Measurements from ENCODE around the gene RBM19.

The RBM19 gene

DNA sequence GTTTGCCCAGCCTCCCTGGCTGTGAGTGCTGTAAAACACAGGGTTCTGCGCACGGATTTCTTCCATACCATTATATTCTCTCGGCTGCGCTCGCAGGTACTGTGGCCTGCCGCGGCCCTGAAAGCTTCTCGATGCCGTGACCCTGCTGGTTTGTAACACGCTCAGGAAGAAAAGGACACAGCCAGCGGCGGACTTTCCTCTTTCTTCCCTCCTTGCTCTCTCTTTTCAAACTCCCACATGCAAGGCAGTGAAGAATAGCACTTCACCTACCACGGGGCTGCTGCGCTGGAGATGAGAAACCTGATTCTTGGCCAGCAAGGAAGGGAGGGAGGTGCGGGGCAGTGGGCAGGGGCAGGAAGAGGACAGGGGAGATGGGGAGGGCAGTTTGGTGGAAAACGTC is 130.2 kb downstream of the RBM19 start:
- H3K27me3 ChIP-seq (ENCODE audit: control insufficient read depth, low read length): no peaks in the 10 kb centered on the region
- H3K79me2 ChIP-seq (ENCODE audit: control insufficient read depth, low read length): no peaks in the 10 kb centered on the region
- H3K4me2 ChIP-seq (ENCODE audit: low read length): no peak overlapping the region
- no peaks in the 10 kb centered on the region for H3K9me3 ChIP-seq (ENCODE audit: control insufficient read depth, insufficient read depth, low read length)
- H4K20me1 ChIP-seq (ENCODE audit: control insufficient read depth, insufficient read depth, low read depth, low read length): no peaks in the 10 kb centered on the region
- TF ChIP-seq, protein P1, sequence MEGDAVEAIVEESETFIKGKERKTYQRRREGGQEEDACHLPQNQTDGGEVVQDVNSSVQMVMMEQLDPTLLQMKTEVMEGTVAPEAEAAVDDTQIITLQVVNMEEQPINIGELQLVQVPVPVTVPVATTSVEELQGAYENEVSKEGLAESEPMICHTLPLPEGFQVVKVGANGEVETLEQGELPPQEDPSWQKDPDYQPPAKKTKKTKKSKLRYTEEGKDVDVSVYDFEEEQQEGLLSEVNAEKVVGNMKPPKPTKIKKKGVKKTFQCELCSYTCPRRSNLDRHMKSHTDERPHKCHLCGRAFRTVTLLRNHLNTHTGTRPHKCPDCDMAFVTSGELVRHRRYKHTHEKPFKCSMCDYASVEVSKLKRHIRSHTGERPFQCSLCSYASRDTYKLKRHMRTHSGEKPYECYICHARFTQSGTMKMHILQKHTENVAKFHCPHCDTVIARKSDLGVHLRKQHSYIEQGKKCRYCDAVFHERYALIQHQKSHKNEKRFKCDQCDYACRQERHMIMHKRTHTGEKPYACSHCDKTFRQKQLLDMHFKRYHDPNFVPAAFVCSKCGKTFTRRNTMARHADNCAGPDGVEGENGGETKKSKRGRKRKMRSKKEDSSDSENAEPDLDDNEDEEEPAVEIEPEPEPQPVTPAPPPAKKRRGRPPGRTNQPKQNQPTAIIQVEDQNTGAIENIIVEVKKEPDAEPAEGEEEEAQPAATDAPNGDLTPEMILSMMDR (IDR thresholded peaks at IDR 0.05; ENCODE audit: low read depth, low read length, poor library complexity, severe bottlenecking): no peak
- TF ChIP-seq EZH2phosphoT487 (IDR thresholded peaks at IDR 0.05; ENCODE audit: borderline replicate concordance, low read length): no peak
- no peaks in the 10 kb centered on the region for H3K9me2 ChIP-seq (replicated peaks; ENCODE audit: control insufficient read depth, low read length)
- no peak overlapping the region for H3K4me3 ChIP-seq (ENCODE audit: low read length)
- no peaks in the 10 kb centered on the region for H3K36me3 ChIP-seq (ENCODE audit: control insufficient read depth, low read length)
- peaks cover 11% of the 10 kb centered on the region for H3K4me1 ChIP-seq (ENCODE audit: control insufficient read depth, low read length)
- H3F3A ChIP-seq (ENCODE audit: control insufficient read depth, insufficient read depth): no peaks in the 10 kb centered on the region
- no peak overlapping the region for H3K27ac ChIP-seq (ENCODE audit: low read depth, low read length)

DNA sequence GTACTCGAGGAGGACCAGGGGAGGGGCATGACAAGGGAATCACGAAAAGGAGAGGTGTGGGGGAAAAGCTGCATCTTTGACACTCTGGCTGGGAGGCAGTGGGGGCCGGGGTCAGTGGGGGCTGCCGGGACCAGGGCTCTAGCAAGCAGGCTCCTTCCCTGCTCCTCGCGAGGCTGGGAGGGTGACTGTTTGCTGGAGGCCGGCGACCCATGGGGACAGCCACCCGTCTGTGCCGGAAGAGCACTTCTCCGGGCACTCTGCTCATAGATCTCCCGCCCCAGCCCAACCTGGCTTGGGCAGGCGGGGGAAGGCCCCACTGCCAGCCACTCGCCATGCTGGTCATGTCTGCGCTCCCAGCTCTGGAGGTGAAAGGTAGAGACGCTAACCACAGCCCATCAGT is 130.7 kb downstream of the RBM19 start:
- H3K9me2 ChIP-seq (replicated peaks; ENCODE audit: control insufficient read depth, low read length): no peaks in the 10 kb centered on the region
- no peaks in the 10 kb centered on the region for H3F3A ChIP-seq (ENCODE audit: control insufficient read depth, insufficient read depth)
- no peaks in the 10 kb centered on the region for H3K36me3 ChIP-seq (ENCODE audit: control insufficient read depth, low read length)
- TF ChIP-seq, protein P1 (IDR thresholded peaks at IDR 0.05; ENCODE audit: low read depth, low read length, poor library complexity, severe bottlenecking): no peak
- no peak for TF ChIP-seq EZH2phosphoT487 (IDR thresholded peaks at IDR 0.05; ENCODE audit: borderline replicate concordance, low read length)
- H3K27ac ChIP-seq (ENCODE audit: low read depth, low read length): no peak overlapping the region
- no peaks in the 10 kb centered on the region for H3K27me3 ChIP-seq (ENCODE audit: control insufficient read depth, low read length)
- H3K4me2 ChIP-seq (ENCODE audit: low read length): no peak overlapping the region
- no peak overlapping the region for H3K4me3 ChIP-seq (ENCODE audit: low read length)
- H3K9me3 ChIP-seq (ENCODE audit: control insufficient read depth, insufficient read depth, low read length): no peaks in the 10 kb centered on the region
- no peaks in the 10 kb centered on the region for H3K79me2 ChIP-seq (ENCODE audit: control insufficient read depth, low read length)
- H3K4me1 ChIP-seq (ENCODE audit: control insufficient read depth, low read length): peaks cover 11% of the 10 kb centered on the region
- H4K20me1 ChIP-seq (ENCODE audit: control insufficient read depth, insufficient read depth, low read depth, low read length): no peaks in the 10 kb centered on the region

DNA sequence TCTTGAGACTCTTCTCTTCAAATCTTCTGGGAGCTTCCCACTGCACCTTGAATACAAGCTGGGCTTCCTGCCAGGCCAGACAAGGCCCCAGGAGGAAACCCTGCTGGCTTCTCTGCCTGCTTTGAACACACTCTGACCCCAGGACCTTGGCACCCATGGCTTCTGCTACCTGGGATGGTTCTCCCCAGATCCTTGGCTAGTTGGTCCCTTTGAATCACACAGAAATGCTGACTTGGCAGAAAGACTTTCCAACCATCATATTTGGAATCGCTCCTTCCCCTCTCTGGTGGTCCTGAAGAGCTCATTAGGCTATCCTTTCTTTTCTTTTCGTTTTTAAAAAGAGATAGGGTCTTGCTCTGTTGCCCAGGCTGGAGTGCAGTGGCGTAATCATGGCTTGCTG is 132.7 kb downstream of the RBM19 start:
- TF ChIP-seq, protein P1 (IDR thresholded peaks at IDR 0.05; ENCODE audit: low read depth, low read length, poor library complexity, severe bottlenecking): no peak
- TF ChIP-seq EZH2phosphoT487 (IDR thresholded peaks at IDR 0.05; ENCODE audit: borderline replicate concordance, low read length): no peak
- Histone ChIP-seq H3K4me1 (ENCODE audit: control insufficient read depth, low read length) (peaks cover 11% of the 10 kb centered on the region), H4K20me1 (ENCODE audit: control insufficient read depth, insufficient read depth, low read depth, low read length) (no peaks in the 10 kb centered on the region), H3K27ac (ENCODE audit: low read depth, low read length) (no peak overlapping the region), H3K79me2 (ENCODE audit: control insufficient read depth, low read length) (no peaks in the 10 kb centered on the region), H3K4me2 (ENCODE audit: low read length) (no peak overlapping the region), H3K36me3 (ENCODE audit: control insufficient read depth, low read length) (no peaks in the 10 kb centered on the region), H3K4me3 (ENCODE audit: low read length) (no peak overlapping the region), H3K9me3 (ENCODE audit: control insufficient read depth, insufficient read depth, low read length) (no peaks in the 10 kb centered on the region), H3K9me2 (replicated peaks; ENCODE audit: control insufficient read depth, low read length) (no peaks in the 10 kb centered on the region), H3K27me3 (ENCODE audit: control insufficient read depth, low read length) (no peaks in the 10 kb centered on the region), H3F3A (ENCODE audit: control insufficient read depth, insufficient read depth) (no peaks in the 10 kb centered on the region)

DNA sequence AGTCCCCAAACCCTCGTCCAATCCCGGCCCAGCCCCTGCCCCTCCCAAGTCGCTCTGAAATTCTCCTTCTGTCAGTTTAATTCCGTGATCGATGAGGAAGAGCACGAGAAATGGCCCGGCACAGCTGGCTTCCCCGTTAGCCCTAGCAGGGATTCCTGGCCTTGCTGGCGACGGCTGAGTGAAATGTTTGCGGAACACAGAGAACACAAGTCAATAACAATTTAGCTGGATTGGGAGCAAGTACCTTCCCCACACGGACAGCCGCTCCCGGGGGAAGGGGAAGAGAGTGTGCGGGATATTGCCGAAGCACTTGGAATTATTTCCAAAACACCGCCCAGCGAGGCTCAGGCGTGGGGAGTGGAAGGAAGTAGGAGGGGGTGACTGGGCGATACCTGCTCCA is 134.6 kb downstream of the RBM19 start:
- Histone ChIP-seq H3F3A (ENCODE audit: control insufficient read depth, insufficient read depth) (no peaks in the 10 kb centered on the region), H3K36me3 (ENCODE audit: control insufficient read depth, low read length) (no peaks in the 10 kb centered on the region), H3K9me3 (ENCODE audit: control insufficient read depth, insufficient read depth, low read length) (no peaks in the 10 kb centered on the region), H3K9me2 (replicated peaks; ENCODE audit: control insufficient read depth, low read length) (no peaks in the 10 kb centered on the region), H3K27me3 (ENCODE audit: control insufficient read depth, low read length) (no peaks in the 10 kb centered on the region), H3K4me3 (ENCODE audit: low read length) (no peak overlapping the region), H3K4me2 (ENCODE audit: low read length) (no peak overlapping the region), H3K79me2 (ENCODE audit: control insufficient read depth, low read length) (no peaks in the 10 kb centered on the region), H3K27ac (ENCODE audit: low read depth, low read length) (no peak overlapping the region), H4K20me1 (ENCODE audit: control insufficient read depth, insufficient read depth, low read depth, low read length) (no peaks in the 10 kb centered on the region), H3K4me1 (ENCODE audit: control insufficient read depth, low read length) (peaks cover 11% of the 10 kb centered on the region)
- no peak for TF ChIP-seq EZH2phosphoT487 (IDR thresholded peaks at IDR 0.05; ENCODE audit: borderline replicate concordance, low read length)
- TF ChIP-seq, protein P1 (IDR thresholded peaks at IDR 0.05; ENCODE audit: low read depth, low read length, poor library complexity, severe bottlenecking): no peak
